IPS-20b (cell line): ENCODE results near the gene NRF1.

Source experiments
- H3K27ac ChIP-seq: one replicate; pipeline ENCODE4 v1.5.1; 2013; ENCODE audit warnings: low read length
- H3K27me3 ChIP-seq: 2 replicates; pipeline ENCODE4 v1.6.1; 2013; ENCODE audit warnings: mild to moderate bottlenecking, low read length, inconsistent platforms; ENCODE audit not compliant: insufficient read depth
- H3K36me3 ChIP-seq: 2 replicates; pipeline ENCODE4 v1.6.1; 2013; ENCODE audit warnings: low read depth, mild to moderate bottlenecking, inconsistent platforms, low read length, moderate library complexity; ENCODE audit not compliant: insufficient read depth
- H3K4me1 ChIP-seq: 2 replicates; pipeline ENCODE4 v1.6.1; 2013; ENCODE audit warnings: mild to moderate bottlenecking, control low read depth, inconsistent platforms, low read length, moderate library complexity; ENCODE audit not compliant: insufficient read depth
- H3K4me3 ChIP-seq: 2 replicates; pipeline ENCODE4 v1.5.1; 2013; ENCODE audit warnings: mild to moderate bottlenecking, low read length, inconsistent platforms
- H3K9ac ChIP-seq: 2 replicates; pipeline ENCODE4 v1.6.1; 2013; ENCODE audit warnings: low read depth, mild to moderate bottlenecking, inconsistent platforms, low read length, moderate library complexity
- H3K9me3 ChIP-seq: 2 replicates; pipeline ENCODE4 v1.6.1; 2013; ENCODE audit warnings: mild to moderate bottlenecking, low read depth, low read length, inconsistent platforms; ENCODE audit not compliant: insufficient read depth

Gene NRF1

GRCh38 chr7:129768614-129769399 lies 157.3 kb downstream of the NRF1 start:
- H3K4me1 ChIP-seq: peaks cover 10% of the 10 kb centered on the region

GRCh38 chr7:129769400-129769774 lies 157.9 kb downstream of the NRF1 start:
- Histone ChIP-seq H3K27me3 (peaks cover 21% of the 10 kb centered on the region), H3K27ac (no peak overlapping the region), H3K36me3 (peaks cover 4% of the 10 kb centered on the region; the same call in 1 of the 2 replicates), H3K4me3 (no peak overlapping the region), H3K9ac (no peak overlapping the region), H3K9me3 (no peaks in the 10 kb centered on the region), H3K4me1 (peaks cover 14% of the 10 kb centered on the region)

More at GRCh38 chr7:129768614-129769399, 157.3 kb downstream of the NRF1 start:
- no peak overlapping the region for H3K27ac ChIP-seq
- H3K27me3 ChIP-seq: peaks cover 15% of the 10 kb centered on the region
- H3K4me3 ChIP-seq: no peak overlapping the region
- H3K36me3 ChIP-seq: peaks cover 4% of the 10 kb centered on the region; the same call in 1 of the 2 replicates
- H3K9ac ChIP-seq: no peak overlapping the region
- H3K9me3 ChIP-seq: no peaks in the 10 kb centered on the region

GRCh38 chr7:129769866-129770808 lies 158.6 kb downstream of the NRF1 start:
- Histone ChIP-seq H3K27me3 (peaks cover 28% of the 10 kb centered on the region), H3K9me3 (no peaks in the 10 kb centered on the region), H3K27ac (no peak overlapping the region), H3K4me1 (peaks cover 22% of the 10 kb centered on the region), H3K4me3 (no peak overlapping the region), H3K36me3 (peaks cover 4% of the 10 kb centered on the region; the same call in 1 of the 2 replicates), H3K9ac (no peak overlapping the region)

GRCh38 chr7:129771201-129771927 lies 159.8 kb downstream of the NRF1 start:
- peaks cover 31% of the 10 kb centered on the region for H3K4me1 ChIP-seq
- H3K27ac ChIP-seq: no peak overlapping the region
- H3K4me3 ChIP-seq: no peak overlapping the region
- H3K36me3 ChIP-seq: peaks cover 4% of the 10 kb centered on the region; the same call in 1 of the 2 replicates
- peaks cover 41% of the 10 kb centered on the region for H3K27me3 ChIP-seq
- no peaks in the 10 kb centered on the region for H3K9me3 ChIP-seq
- H3K9ac ChIP-seq: no peak overlapping the region

GRCh38 chr7:129771928-129772479 lies 160.5 kb downstream of the NRF1 start:
- Histone ChIP-seq H3K9me3 (no peaks in the 10 kb centered on the region), H3K9ac (peak overlapping the region; percentile 25; the same call in 1 of the 2 replicates), H3K4me3 (no peak overlapping the region), H3K27ac (no peak overlapping the region), H3K27me3 (peaks cover 47% of the 10 kb centered on the region), H3K36me3 (peaks cover 4% of the 10 kb centered on the region; the same call in 1 of the 2 replicates), H3K4me1 (peaks cover 35% of the 10 kb centered on the region)

GRCh38 chr7:129772646-129773280 lies 161.2 kb downstream of the NRF1 start:
- no peak overlapping the region for H3K4me3 ChIP-seq
- H3K27ac ChIP-seq: no peak overlapping the region
- H3K9me3 ChIP-seq: no peaks in the 10 kb centered on the region
- H3K36me3 ChIP-seq: peaks cover 3% of the 10 kb centered on the region; the same call in 1 of the 2 replicates
- H3K27me3 ChIP-seq: peaks cover 55% of the 10 kb centered on the region
- no peak overlapping the region for H3K9ac ChIP-seq
- H3K4me1 ChIP-seq: peaks cover 41% of the 10 kb centered on the region

- H3K27ac ChIP-seq: no peak overlapping the region
- H3K9me3 ChIP-seq: no peaks in the 10 kb centered on the region
- no peak overlapping the region for H3K4me3 ChIP-seq
- peaks cover 45% of the 10 kb centered on the region for H3K4me1 ChIP-seq
- H3K27me3 ChIP-seq: peaks cover 60% of the 10 kb centered on the region
- no peaks in the 10 kb centered on the region; the same call in 1 of the 2 replicates for H3K36me3 ChIP-seq
- no peak overlapping the region for H3K9ac ChIP-seq
Observed at GRCh38 chr7:129773328-129773731, 161.8 kb downstream of the NRF1 start.

GRCh38 chr7:129773871-129774270 lies 162.4 kb downstream of the NRF1 start:
- H3K9me3 ChIP-seq: no peaks in the 10 kb centered on the region
- no peak overlapping the region for H3K4me3 ChIP-seq
- H3K36me3 ChIP-seq: no peaks in the 10 kb centered on the region; the same call in 1 of the 2 replicates
- no peak overlapping the region for H3K27ac ChIP-seq
- H3K4me1 ChIP-seq: peaks cover 45% of the 10 kb centered on the region
- no peak overlapping the region for H3K9ac ChIP-seq
- H3K27me3 ChIP-seq: peaks cover 66% of the 10 kb centered on the region

GRCh38 chr7:129774359-129774758 lies 162.8 kb downstream of the NRF1 start:
- Histone ChIP-seq H3K9ac (no peak overlapping the region), H3K27me3 (peaks cover 71% of the 10 kb centered on the region), H3K27ac (no peak overlapping the region)

GRCh38 chr7:129774871-129775694 lies 163.6 kb downstream of the NRF1 start:
- H3K4me3 ChIP-seq: no peak overlapping the region

More at GRCh38 chr7:129774359-129774758, 162.8 kb downstream of the NRF1 start:
- Histone ChIP-seq H3K9me3 (no peaks in the 10 kb centered on the region), H3K36me3 (no peaks in the 10 kb centered on the region; the same call in 1 of the 2 replicates), H3K4me1 (peaks cover 45% of the 10 kb centered on the region), H3K4me3 (no peak overlapping the region)

More at GRCh38 chr7:129774871-129775694, 163.6 kb downstream of the NRF1 start:
- no peaks in the 10 kb centered on the region; the same call in 1 of the 2 replicates for H3K36me3 ChIP-seq
- no peak overlapping the region for H3K27ac ChIP-seq
- peaks cover 45% of the 10 kb centered on the region for H3K4me1 ChIP-seq
- no peaks in the 10 kb centered on the region for H3K9me3 ChIP-seq
- peak overlapping the region; percentile 13; the same call in 1 of the 2 replicates for H3K9ac ChIP-seq
- peaks cover 78% of the 10 kb centered on the region for H3K27me3 ChIP-seq
